Transverse colon (tissue), 4 donors: ENCODE measurements around the gene ARHGAP24. TPM values are rescaled to one million over a fixed set of nuclear protein-coding genes. Genes with fewer than 3 reads are reported as not detected.

Experiments used
- DNase-seq: peaks from one replicate; pipeline ENCODE4 v3.0.0-alpha.2; 2019
- H3K27ac ChIP-seq, 4 donors: fragments of 200-600 bp; sonication (generic); 2 replicates each; pipeline ENCODE4 v1.5.1; 2016 to 2018; ENCODE audit warnings: inconsistent platforms in 4 of 4
- H3K27me3 ChIP-seq: fragments of 200-600 bp; sonication (generic); 2 replicates; pipeline ENCODE4 v1.5.1; 2017; ENCODE audit warnings: inconsistent platforms
- H3K36me3 ChIP-seq, 4 donors: fragments of 200-600 bp; sonication (generic); 2 replicates each; pipeline ENCODE4 v1.5.1; 2017 to 2019; ENCODE audit warnings: inconsistent platforms in 4 of 4
- H3K4me1 ChIP-seq, 4 donors: fragments of 200-600 bp; sonication (generic); 2 replicates each; pipeline ENCODE4 v1.5.1; 2017 to 2020; ENCODE audit warnings: inconsistent platforms in 4 of 4
- H3K4me3 ChIP-seq, 4 donors: fragments of 200-600 bp; sonication (generic); 1 replicate in 1 of 4; 2 replicates in 3 of 4; pipeline versions ENCODE4 v1.5.1 to v1.6.1; 2017 to 2019; ENCODE audit warnings: inconsistent platforms in 4 of 4
- H3K9me3 ChIP-seq, 2 donors: fragments of 200-600 bp; sonication (generic); 2 replicates each; pipeline ENCODE4 v1.5.1; 2017 to 2019; ENCODE audit warnings: inconsistent platforms in 2 of 2
- CTCF ChIP-seq, 5 experiments: fragments of 200-600 bp in 3 of 5; fragments of 450-650 bp in 2 of 5; sonication (generic) in 3 of 5; IDR thresholded peaks; 1 replicate in 2 of 5; 2 replicates in 3 of 5; pipeline ENCODE4 v1.5.1; 2016 to 2017; ENCODE audit warnings: antibody characterized with exemption in 5 of 5, inconsistent platforms in 3 of 5, mild to moderate bottlenecking in 2 of 5, moderate library complexity in 1 of 5
- EP300 ChIP-seq: sonication (generic); formaldehyde crosslinking; IDR thresholded peaks from one replicate; pipeline ENCODE4 v1.6.1; 2017; ENCODE audit warnings: antibody characterized with exemption, low read depth
- POLR2A ChIP-seq: fragments of 450-650 bp; IDR thresholded peaks from one replicate; pipeline ENCODE4 v1.6.1; 2016; ENCODE audit warnings: antibody characterized with exemption, mild to moderate bottlenecking, moderate library complexity
- POLR2AphosphoS5 ChIP-seq, 3 donors: sonication (generic); formaldehyde crosslinking; IDR thresholded peaks; one replicate each; pipeline ENCODE4 v1.6.1; 2016; ENCODE audit warnings: antibody characterized with exemption in 3 of 3
- WGBS, 2 donors: methylation state at CpG; one replicate each; pipeline ENCODE4 v1.1.5; 2018; ENCODE audit warnings: low coverage in 1 of 2; 5-methylcytosine and 5-hydroxymethylcytosine counted together
- in situ Hi-C, 4 donors: fragments of 200-750 bp; cut with MboI; loops; one replicate each; pipeline versions ENCODE4 v1.15.0 to v1.15.1; 2017; ENCODE audit warnings: low sequenced_read_pairs in 3 of 4, low pct_ligation_motif_present in 1 of 4, low pct_unique_long_range_greater_than_20kb in 1 of 4
- intact Hi-C: fragments of 100-400 bp; cut with DNase I; formaldehyde crosslinking; loops from one replicate; pipeline ENCODE4 v1.15.1; 2023; ENCODE audit warnings: low total_unique reads
- total RNA-seq, 4 donors: library from RNA; depleted of rRNA; stranded (reverse); fragments of >200 nt; gene quantifications; one replicate each; pipeline ENCODE4 v1.1.0, GENCODE V29; 2016

The ARHGAP24 gene
- total RNA-seq, 4 donors from 2014 or later, result 4.2 to 32.0 (median 12.6) TPM

GRCh38 chr4:85939595-85939994, 464.6 kb downstream of the ARHGAP24 start:
- Histone ChIP-seq H3K27ac (no peak overlapping the region), H3K4me3 (no peak overlapping the region), H3K9me3 (no peaks in the 10 kb centered on the region), H3K36me3 (no peaks in the 10 kb centered on the region), H3K27me3 (no peaks in the 10 kb centered on the region), H3K4me1 (peaks cover 0 to 16% (median 11%) of the 10 kb centered on the region in 4 donors)
- intact Hi-C loops, result no loop called here
- TF ChIP-seq EP300 (no peak), CTCF (IDR thresholded peaks at IDR 0.05) (no peak), POLR2A (no peak), POLR2AphosphoS5 (IDR thresholded peaks at IDR 0.05) (no peak)
- WGBS, 2 donors, result 89 to 91% methylated on average over 6 of the region's 6 CpGs
- in situ Hi-C loops, result no loop called here
- DNase-seq, result no peak

GRCh38 chr4:85940151-85940550, 465.2 kb downstream of the ARHGAP24 start:
- H3K27me3 ChIP-seq, result no peaks in the 10 kb centered on the region
- TF ChIP-seq POLR2AphosphoS5 (IDR thresholded peaks at IDR 0.05) (no peak), POLR2A (no peak), CTCF (IDR thresholded peaks at IDR 0.05) (no peak), EP300 (no peak)
- intact Hi-C loops (no loop called here), in situ Hi-C loops (no loop called here)
- H3K27ac ChIP-seq, result no peak overlapping the region
- no peak overlapping the region for H3K4me3 ChIP-seq
- H3K4me1 ChIP-seq, result peaks cover 0 to 16% (median 11%) of the 10 kb centered on the region in 4 donors
- DNase-seq, result no peak
- no peaks in the 10 kb centered on the region for H3K9me3 ChIP-seq
- no peaks in the 10 kb centered on the region for H3K36me3 ChIP-seq

- no peak overlapping the region for H3K27ac ChIP-seq
- peaks cover 0 to 14% (median 10%) of the 10 kb centered on the region in 4 donors for H3K4me1 ChIP-seq
- H3K9me3 ChIP-seq, result no peaks in the 10 kb centered on the region
- TF ChIP-seq CTCF (IDR thresholded peaks at IDR 0.05) (no peak), EP300 (no peak), POLR2AphosphoS5 (IDR thresholded peaks at IDR 0.05) (no peak), POLR2A (no peak)
- H3K36me3 ChIP-seq, result no peaks in the 10 kb centered on the region
- 88 to 92% methylated on average over 4 to 5 of the region's 5 CpGs for WGBS, 2 donors
- intact Hi-C loops, result no loop called here
- in situ Hi-C loops, result no loop called here
- no peak for DNase-seq
- no peak overlapping the region for H3K4me3 ChIP-seq
- no peaks in the 10 kb centered on the region for H3K27me3 ChIP-seq
These were observed 467.2 kb downstream of the ARHGAP24 start for GRCh38 chr4:85942107-85942506.

GRCh38 chr4:85946821-85947220, 471.9 kb downstream of the ARHGAP24 start:
- Histone ChIP-seq H3K36me3 (no peaks in the 10 kb centered on the region), H3K27me3 (no peaks in the 10 kb centered on the region), H3K27ac (no peak overlapping the region), H3K9me3 (no peaks in the 10 kb centered on the region), H3K4me1 (no peaks in the 10 kb centered on the region), H3K4me3 (no peak overlapping the region)
- TF ChIP-seq CTCF (IDR thresholded peaks at IDR 0.05), result no peak
- no peak for TF ChIP-seq EP300
- TF ChIP-seq POLR2A, result no peak
- no peak for TF ChIP-seq POLR2AphosphoS5 (IDR thresholded peaks at IDR 0.05)
- DNase-seq, result no peak
- in situ Hi-C loops (no loop called here), intact Hi-C loops (no loop called here)
